A549 (cell line): ENCODE results near the gene ADD3. TPM values are rescaled to one million over a fixed set of nuclear protein-coding genes. Genes with fewer than 3 reads are reported as not detected.

ENCODE experiments used
- ATAC-seq, 2 experiments: fragments of 200-7000 bp in 1 of 2; fragments of >200 bp in 1 of 2; cut with Nextera tagmentation in 1 of 2; cut with Tn5 transposase in 1 of 2; 3 replicates each; pipeline versions ENCODE4 v1.8.0 to v1.9.1; 2018 to 2020; ENCODE audit warnings: mild to moderate bottlenecking in 1 of 2, moderate library complexity in 1 of 2
- CTCF ChIA-PET: fragments of 300-600 bp; sonication (Branson Sonifier 250); formaldehyde crosslinking; extraction: SDS; loops from one replicate; lab custom pipeline; 2021; ENCODE audit warnings: antibody characterized with exemption, inconsistent platforms; lab: Yijun Ruan, JAX
- POLR2A ChIA-PET: fragments of 350-600 bp; formaldehyde crosslinking; extraction: SDS; loops from one replicate; lab custom pipeline; 2021; ENCODE audit warnings: antibody characterized with exemption, inconsistent platforms; lab: Yijun Ruan, JAX
- DNase-seq, 2 experiments: peaks; one replicate each; pipeline versions ENCODE4 v3.0.0 to v3.0.0-alpha.2; 2011 to 2016; ENCODE audit warnings: low read depth in 1 of 2, low spot score in 1 of 2
- FAIRE-seq: peaks from 2 replicates; lab custom pipeline; 2011; peaks lifted over from hg19 to GRCh38; lab: Jason Lieb, UNC
- H3K27ac ChIP-seq, 2 experiments: fragments of >200 bp; sonication (Bioruptor Twin); formaldehyde crosslinking; 3 replicates each; pipeline ENCODE4 v1.5.1; 2016 to 2017
- H3K4me1 ChIP-seq: fragments of >200 bp; sonication (Bioruptor Twin); formaldehyde crosslinking; 3 replicates; pipeline ENCODE4 v1.6.1; 2016
- H3K4me2 ChIP-seq: fragments of >200 bp; sonication (Bioruptor Twin); formaldehyde crosslinking; 3 replicates; pipeline ENCODE4 v1.6.1; 2016
- H3K4me3 ChIP-seq: fragments of >200 bp; sonication (Bioruptor Twin); formaldehyde crosslinking; 3 replicates; pipeline ENCODE4 v1.5.1; 2016
- H3K9me3 ChIP-seq: fragments of >200 bp; sonication (Bioruptor Twin); formaldehyde crosslinking; 3 replicates; pipeline ENCODE4 v1.6.1; 2016
- EHF ChIP-seq: fragments of 250-450 bp; sonication (Bioruptor Pico); IDR thresholded peaks from 2 replicates; pipeline ENCODE4 v1.5.0; 2020; ENCODE audit warnings: mild to moderate bottlenecking
- EHMT2 ChIP-seq: fragments of 200-600 bp; sonication (generic); IDR thresholded peaks from 2 replicates; pipeline ENCODE4 v1.6.1; 2016; ENCODE audit warnings: antibody characterized with exemption, low read depth, mild to moderate bottlenecking, moderate library complexity
- FOXS1 ChIP-seq: fragments of 250-450 bp; sonication (Bioruptor Pico); IDR thresholded peaks from 2 replicates; pipeline ENCODE4 v1.5.0; 2020; ENCODE audit warnings: mild to moderate bottlenecking, moderate library complexity
- GATA3 ChIP-seq: IDR thresholded peaks from 2 replicates; pipeline ENCODE4 v1.6.1; 2012; ENCODE audit warnings: borderline replicate concordance
- JUNB ChIP-seq: fragments of >200 bp; sonication (Bioruptor Twin); formaldehyde crosslinking; IDR thresholded peaks from 2 replicates; pipeline ENCODE4 v1.6.1; 2016
- KDM1A ChIP-seq: fragments of 200-600 bp; sonication (generic); IDR thresholded peaks from 2 replicates; pipeline ENCODE4 v1.6.1; 2016; ENCODE audit warnings: low read depth, mild to moderate bottlenecking
- MAFK ChIP-seq: fragments of 450-650 bp; IDR thresholded peaks from 2 replicates; pipeline ENCODE4 v1.6.1; 2014; ENCODE audit not compliant: partially characterized antibody
- MAZ ChIP-seq: fragments of 150-350 bp; IDR thresholded peaks from 2 replicates; pipeline ENCODE4 v1.6.1; 2014; ENCODE audit warnings: antibody characterized with exemption, low read depth, low read length, borderline replicate concordance
- NFE2L2 ChIP-seq: fragments of 150-350 bp; conservative IDR thresholded peaks from 2 replicates; pipeline ENCODE4 v1.6.1; 2014; ENCODE audit warnings: low read length
- NPAS2 ChIP-seq: fragments of 250-450 bp; sonication (Bioruptor Pico); IDR thresholded peaks from 2 replicates; pipeline ENCODE4 v1.8.0; 2022; ENCODE audit warnings: mild to moderate bottlenecking, moderate library complexity, borderline replicate concordance
- PHF8 ChIP-seq: fragments of 200-600 bp; sonication (generic); IDR thresholded peaks from 2 replicates; pipeline ENCODE4 v1.6.1; 2016; ENCODE audit warnings: low read depth, mild to moderate bottlenecking, antibody characterized with exemption, moderate library complexity, borderline replicate concordance
- POLR2A ChIP-seq: IDR thresholded peaks from 2 replicates; pipeline ENCODE4 v1.6.1; 2012; ENCODE audit warnings: mild to moderate bottlenecking, low read length
- RFX5 ChIP-seq: fragments of 450-650 bp; IDR thresholded peaks from 2 replicates; pipeline ENCODE4 v1.7.1; 2014; ENCODE audit warnings: antibody characterized with exemption, mild to moderate bottlenecking, moderate library complexity
- ZC3H11A ChIP-seq: fragments of 450-650 bp; IDR thresholded peaks from 2 replicates; pipeline ENCODE4 v1.6.1; 2014; ENCODE audit warnings: antibody characterized with exemption, mild to moderate bottlenecking
- WGBS: methylation state at CpG from one replicate; pipeline ENCODE4 v1.1.6; 2017; ENCODE audit errors: missing lambda C conversion rate; 5-methylcytosine and 5-hydroxymethylcytosine counted together
- polyA plus RNA-seq, 4 experiments: library from polyadenylated mRNA; depleted of rRNA in 3 of 4; stranded (reverse); fragments of >200 nt; fragmentation: RNase III in 1 of 4; extraction: RNeasy Plus Mini Kit Qiagen cat#74134 plus additional on column Dnase treatment in 1 of 4; gene quantifications; 2 replicates in 3 of 4; 3 replicates in 1 of 4; pipeline ENCODE4 v1.2.3, GENCODE V29; 2011 to 2017
- TF ChIP-seq, protein P1 (sequence below): IDR thresholded peaks from 2 replicates; pipeline ENCODE4 v1.6.1; 2012
- TF ChIP-seq, protein P2 (sequence below): fragments of 200-600 bp; sonication (generic); IDR thresholded peaks from 2 replicates; pipeline ENCODE4 v1.6.1; 2016; ENCODE audit warnings: antibody characterized with exemption, mild to moderate bottlenecking, moderate library complexity
- TF ChIP-seq, protein P3 (sequence below): fragments of >200 bp; sonication (Bioruptor Twin); formaldehyde crosslinking; IDR thresholded peaks from 3 replicates; pipeline ENCODE4 v1.5.1; 2016
- TF ChIP-seq, protein P4 (sequence below): IDR thresholded peaks from 2 replicates; pipeline ENCODE4 v1.6.1; 2012
- TF ChIP-seq, protein P5 (sequence below): fragments of >200 bp; sonication (Bioruptor Twin); formaldehyde crosslinking; IDR thresholded peaks from 2 replicates; pipeline ENCODE4 v1.6.1; 2016
- TF ChIP-seq, protein P6 (sequence below): fragments of >200 bp; sonication (Bioruptor Twin); formaldehyde crosslinking; IDR thresholded peaks from 3 replicates; pipeline ENCODE4 v1.6.1; 2016

ADD3 gene
- polyA plus RNA-seq, 2 of the 4 experiments (the other 2 are of a cell fraction): 9.8 to 48.2 TPM

DNA sequence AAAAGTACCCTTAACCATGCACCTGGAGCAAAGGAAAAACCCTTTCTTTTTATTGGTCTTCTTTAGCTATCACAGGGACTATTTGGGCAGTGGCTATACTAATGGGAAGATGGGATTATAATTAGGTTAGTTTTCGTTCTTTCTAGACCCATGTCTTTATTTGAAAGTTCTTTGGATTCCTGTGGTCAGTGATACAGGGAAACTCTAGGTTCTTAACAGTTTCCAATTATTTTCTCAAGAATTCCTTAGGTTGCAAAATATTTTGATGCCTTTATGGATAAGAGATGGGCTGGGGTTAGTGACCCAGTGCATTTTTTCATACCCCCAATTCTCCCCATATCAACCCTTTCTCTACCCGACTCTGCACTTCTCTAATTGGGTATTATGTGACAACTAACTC, 49.0 kb downstream of the ADD3 start (continued):
- TF ChIP-seq, protein P1, sequence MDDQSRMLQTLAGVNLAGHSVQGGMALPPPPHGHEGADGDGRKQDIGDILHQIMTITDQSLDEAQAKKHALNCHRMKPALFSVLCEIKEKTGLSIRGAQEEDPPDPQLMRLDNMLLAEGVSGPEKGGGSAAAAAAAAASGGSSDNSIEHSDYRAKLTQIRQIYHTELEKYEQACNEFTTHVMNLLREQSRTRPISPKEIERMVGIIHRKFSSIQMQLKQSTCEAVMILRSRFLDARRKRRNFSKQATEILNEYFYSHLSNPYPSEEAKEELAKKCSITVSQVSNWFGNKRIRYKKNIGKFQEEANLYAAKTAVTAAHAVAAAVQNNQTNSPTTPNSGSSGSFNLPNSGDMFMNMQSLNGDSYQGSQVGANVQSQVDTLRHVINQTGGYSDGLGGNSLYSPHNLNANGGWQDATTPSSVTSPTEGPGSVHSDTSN: no peak

DNA sequence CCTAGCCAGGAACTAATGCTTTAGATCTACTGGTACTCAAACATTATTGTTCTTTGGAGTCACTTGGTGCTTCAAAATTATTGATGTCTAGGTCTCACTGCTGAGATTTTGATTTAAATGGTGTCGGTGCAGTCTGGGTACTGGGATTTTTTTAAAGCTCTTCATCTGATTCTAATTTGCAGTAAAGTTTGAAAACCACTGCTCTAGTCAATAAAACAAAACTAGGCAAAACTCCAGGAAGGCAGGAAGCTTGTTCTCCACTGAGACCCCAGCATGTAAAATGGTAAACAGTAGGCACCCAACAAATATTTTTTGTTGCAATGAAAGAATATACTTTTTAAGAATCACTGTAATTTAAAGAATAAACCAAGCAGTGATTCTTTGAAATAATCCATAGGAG, 49.7 kb downstream of the ADD3 start:
- CTCF ChIA-PET: interaction anchor here (1.2 kb wide), 1 partner anchor 20 kb away, joined by 3 read pairs; no protein-coding TSS in a partner anchor
- Histone ChIP-seq H3K4me2 (no peak overlapping the region), H3K4me3 (no peak overlapping the region), H3K9me3 (no peaks in the 10 kb centered on the region), H3K4me1 (no peaks in the 10 kb centered on the region), H3K27ac (no peak overlapping the region)
- no peak for ATAC-seq
- no peak for TF ChIP-seq ZC3H11A
- TF ChIP-seq, protein P2, sequence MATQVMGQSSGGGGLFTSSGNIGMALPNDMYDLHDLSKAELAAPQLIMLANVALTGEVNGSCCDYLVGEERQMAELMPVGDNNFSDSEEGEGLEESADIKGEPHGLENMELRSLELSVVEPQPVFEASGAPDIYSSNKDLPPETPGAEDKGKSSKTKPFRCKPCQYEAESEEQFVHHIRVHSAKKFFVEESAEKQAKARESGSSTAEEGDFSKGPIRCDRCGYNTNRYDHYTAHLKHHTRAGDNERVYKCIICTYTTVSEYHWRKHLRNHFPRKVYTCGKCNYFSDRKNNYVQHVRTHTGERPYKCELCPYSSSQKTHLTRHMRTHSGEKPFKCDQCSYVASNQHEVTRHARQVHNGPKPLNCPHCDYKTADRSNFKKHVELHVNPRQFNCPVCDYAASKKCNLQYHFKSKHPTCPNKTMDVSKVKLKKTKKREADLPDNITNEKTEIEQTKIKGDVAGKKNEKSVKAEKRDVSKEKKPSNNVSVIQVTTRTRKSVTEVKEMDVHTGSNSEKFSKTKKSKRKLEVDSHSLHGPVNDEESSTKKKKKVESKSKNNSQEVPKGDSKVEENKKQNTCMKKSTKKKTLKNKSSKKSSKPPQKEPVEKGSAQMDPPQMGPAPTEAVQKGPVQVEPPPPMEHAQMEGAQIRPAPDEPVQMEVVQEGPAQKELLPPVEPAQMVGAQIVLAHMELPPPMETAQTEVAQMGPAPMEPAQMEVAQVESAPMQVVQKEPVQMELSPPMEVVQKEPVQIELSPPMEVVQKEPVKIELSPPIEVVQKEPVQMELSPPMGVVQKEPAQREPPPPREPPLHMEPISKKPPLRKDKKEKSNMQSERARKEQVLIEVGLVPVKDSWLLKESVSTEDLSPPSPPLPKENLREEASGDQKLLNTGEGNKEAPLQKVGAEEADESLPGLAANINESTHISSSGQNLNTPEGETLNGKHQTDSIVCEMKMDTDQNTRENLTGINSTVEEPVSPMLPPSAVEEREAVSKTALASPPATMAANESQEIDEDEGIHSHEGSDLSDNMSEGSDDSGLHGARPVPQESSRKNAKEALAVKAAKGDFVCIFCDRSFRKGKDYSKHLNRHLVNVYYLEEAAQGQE: no peak
- no peak for TF ChIP-seq KDM1A
- TF ChIP-seq, protein P3, sequence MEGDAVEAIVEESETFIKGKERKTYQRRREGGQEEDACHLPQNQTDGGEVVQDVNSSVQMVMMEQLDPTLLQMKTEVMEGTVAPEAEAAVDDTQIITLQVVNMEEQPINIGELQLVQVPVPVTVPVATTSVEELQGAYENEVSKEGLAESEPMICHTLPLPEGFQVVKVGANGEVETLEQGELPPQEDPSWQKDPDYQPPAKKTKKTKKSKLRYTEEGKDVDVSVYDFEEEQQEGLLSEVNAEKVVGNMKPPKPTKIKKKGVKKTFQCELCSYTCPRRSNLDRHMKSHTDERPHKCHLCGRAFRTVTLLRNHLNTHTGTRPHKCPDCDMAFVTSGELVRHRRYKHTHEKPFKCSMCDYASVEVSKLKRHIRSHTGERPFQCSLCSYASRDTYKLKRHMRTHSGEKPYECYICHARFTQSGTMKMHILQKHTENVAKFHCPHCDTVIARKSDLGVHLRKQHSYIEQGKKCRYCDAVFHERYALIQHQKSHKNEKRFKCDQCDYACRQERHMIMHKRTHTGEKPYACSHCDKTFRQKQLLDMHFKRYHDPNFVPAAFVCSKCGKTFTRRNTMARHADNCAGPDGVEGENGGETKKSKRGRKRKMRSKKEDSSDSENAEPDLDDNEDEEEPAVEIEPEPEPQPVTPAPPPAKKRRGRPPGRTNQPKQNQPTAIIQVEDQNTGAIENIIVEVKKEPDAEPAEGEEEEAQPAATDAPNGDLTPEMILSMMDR: no peak
- no peak for TF ChIP-seq PHF8
- no peak for TF ChIP-seq MAZ
- no peak for TF ChIP-seq JUNB
- TF ChIP-seq, protein P4, sequence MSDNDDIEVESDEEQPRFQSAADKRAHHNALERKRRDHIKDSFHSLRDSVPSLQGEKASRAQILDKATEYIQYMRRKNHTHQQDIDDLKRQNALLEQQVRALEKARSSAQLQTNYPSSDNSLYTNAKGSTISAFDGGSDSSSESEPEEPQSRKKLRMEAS: no peak
- no peak for TF ChIP-seq RFX5
- TF ChIP-seq POLR2A: no peak
- TF ChIP-seq EHMT2: no peak
- no peak for TF ChIP-seq EHF
- TF ChIP-seq FOXS1: no peak
- TF ChIP-seq GATA3: no peak
- TF ChIP-seq, protein P5, sequence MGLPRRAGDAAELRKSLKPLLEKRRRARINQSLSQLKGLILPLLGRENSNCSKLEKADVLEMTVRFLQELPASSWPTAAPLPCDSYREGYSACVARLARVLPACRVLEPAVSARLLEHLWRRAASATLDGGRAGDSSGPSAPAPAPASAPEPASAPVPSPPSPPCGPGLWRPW: no peak
- TF ChIP-seq, protein P6, sequence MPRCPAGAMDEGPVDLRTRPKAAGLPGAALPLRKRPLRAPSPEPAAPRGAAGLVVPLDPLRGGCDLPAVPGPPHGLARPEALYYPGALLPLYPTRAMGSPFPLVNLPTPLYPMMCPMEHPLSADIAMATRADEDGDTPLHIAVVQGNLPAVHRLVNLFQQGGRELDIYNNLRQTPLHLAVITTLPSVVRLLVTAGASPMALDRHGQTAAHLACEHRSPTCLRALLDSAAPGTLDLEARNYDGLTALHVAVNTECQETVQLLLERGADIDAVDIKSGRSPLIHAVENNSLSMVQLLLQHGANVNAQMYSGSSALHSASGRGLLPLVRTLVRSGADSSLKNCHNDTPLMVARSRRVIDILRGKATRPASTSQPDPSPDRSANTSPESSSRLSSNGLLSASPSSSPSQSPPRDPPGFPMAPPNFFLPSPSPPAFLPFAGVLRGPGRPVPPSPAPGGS: no peak
- POLR2A ChIA-PET: no interaction called here
- no peak for DNase-seq
- 69% methylated on average over 1 of the region's 1 CpG for WGBS
- FAIRE-seq: no peak

DNA sequence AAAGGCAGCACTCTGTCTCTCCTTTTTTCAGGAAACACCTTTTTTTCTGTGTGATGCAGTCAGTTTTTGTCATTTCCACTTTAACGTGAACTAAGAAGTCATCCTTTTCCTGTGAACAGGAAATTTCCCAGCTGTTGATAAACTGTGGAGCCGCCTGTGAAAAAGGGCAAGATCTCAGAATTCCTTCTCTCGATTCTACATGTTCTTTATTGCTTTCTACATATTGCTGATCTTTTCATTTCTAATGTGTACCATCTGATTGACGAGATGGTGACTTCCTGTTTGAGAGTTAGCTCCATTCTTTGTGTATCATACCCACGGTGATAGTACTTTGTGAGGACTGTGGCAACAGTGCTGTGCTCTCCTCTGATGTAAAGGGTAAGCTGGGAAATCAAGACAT, 50.4 kb downstream of the ADD3 start:
- TF ChIP-seq MAFK (peak; percentile 40), NFE2L2 (no peak), NPAS2 (CRISPR knock-in tag) (no peak)
- TF ChIP-seq, all 56 proteins: peak for 1
- WGBS: 79% methylated on average over 5 of the region's 5 CpGs
- H3K9me3 ChIP-seq: no peaks in the 10 kb centered on the region
- no peak overlapping the region for H3K4me3 ChIP-seq
- ATAC-seq (no peak), FAIRE-seq (no peak), DNase-seq (no peak)
- no peak overlapping the region for H3K27ac ChIP-seq
- no peak overlapping the region for H3K4me2 ChIP-seq
- POLR2A ChIA-PET: no interaction called here
- H3K4me1 ChIP-seq: no peaks in the 10 kb centered on the region
- CTCF ChIA-PET: no interaction called here
